ENCODE data around the gene CCDC141.

DNA sequence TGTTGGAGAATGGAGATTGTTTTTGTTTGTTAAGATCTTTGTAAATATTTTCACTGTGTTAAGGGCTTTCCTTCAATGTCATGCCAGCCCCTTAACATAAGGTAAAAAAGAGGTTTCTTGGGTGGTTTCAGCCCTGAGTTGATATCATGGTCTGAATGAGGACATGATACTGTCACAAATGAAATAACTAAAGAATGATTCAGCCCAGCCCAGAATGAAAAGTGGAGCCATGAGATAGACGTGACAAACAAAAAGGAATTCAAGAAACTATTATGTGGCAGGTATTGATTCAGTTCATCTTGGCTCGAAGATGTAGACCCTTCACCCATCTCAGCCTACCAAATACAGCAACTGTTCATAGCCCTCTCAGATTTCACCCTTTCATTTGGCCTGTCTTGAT is 154.1 kb downstream of the CCDC141 start:
- TF ChIP-seq, protein P1, sequence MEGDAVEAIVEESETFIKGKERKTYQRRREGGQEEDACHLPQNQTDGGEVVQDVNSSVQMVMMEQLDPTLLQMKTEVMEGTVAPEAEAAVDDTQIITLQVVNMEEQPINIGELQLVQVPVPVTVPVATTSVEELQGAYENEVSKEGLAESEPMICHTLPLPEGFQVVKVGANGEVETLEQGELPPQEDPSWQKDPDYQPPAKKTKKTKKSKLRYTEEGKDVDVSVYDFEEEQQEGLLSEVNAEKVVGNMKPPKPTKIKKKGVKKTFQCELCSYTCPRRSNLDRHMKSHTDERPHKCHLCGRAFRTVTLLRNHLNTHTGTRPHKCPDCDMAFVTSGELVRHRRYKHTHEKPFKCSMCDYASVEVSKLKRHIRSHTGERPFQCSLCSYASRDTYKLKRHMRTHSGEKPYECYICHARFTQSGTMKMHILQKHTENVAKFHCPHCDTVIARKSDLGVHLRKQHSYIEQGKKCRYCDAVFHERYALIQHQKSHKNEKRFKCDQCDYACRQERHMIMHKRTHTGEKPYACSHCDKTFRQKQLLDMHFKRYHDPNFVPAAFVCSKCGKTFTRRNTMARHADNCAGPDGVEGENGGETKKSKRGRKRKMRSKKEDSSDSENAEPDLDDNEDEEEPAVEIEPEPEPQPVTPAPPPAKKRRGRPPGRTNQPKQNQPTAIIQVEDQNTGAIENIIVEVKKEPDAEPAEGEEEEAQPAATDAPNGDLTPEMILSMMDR (IDR thresholded peaks at IDR 0.05) = no peak
- no peak for TF ChIP-seq POLR2A (IDR thresholded peaks at IDR 0.05)

All from testis (tissue), 2 donors.